GM12892 (cell line): ENCODE measurements around the gene VSTM4.

Experiments
- POLR2A ChIP-seq: IDR thresholded peaks from 2 replicates; pipeline ENCODE4 v1.6.1; 2011; ENCODE audit warnings: low read depth, low read length, control low read depth
- POLR2AphosphoS5 ChIP-seq: IDR thresholded peaks from 2 replicates; pipeline ENCODE4 v1.6.1; 2011; ENCODE audit warnings: low read depth, low read length, control low read depth
- TAF1 ChIP-seq: IDR thresholded peaks from 2 replicates; pipeline ENCODE4 v1.6.1; 2011; ENCODE audit warnings: low read depth, mild to moderate bottlenecking, control low read depth, low read length, borderline replicate concordance

DNA sequence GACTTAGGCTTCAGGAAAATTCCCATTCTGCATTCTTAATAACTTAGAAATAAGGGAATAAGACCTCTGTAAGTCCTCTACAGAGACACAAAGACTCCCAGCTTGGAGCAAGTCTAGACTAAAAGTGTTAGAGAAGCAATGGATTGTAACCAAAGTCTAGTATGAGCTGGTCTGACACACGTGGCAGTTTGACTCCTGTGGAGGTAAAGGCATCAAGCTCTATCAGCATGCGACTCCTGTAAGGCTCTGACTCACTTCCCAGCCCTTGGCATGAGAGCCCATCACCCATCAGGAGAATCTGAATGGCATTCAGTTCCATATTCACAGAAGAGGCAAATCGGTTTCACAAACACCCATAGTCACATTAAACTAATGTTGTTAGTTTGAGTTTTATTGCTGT, 4.4 kb upstream of the VSTM4 start:
- TF ChIP-seq POLR2A (no peak), TAF1 (no peak), POLR2AphosphoS5 (no peak)
